Dedifferentiated amniotic fluid mesenchymal stem cell (primary cell): ENCODE results near the gene LGALS9.

ENCODE experiments used
- DNase-seq: peaks from one replicate; pipeline ENCODE4 v3.0.0-alpha.2; 2016; ENCODE audit errors: extremely low spot score

The LGALS9 gene

GRCh38 chr17:27603421-27603770, 27.6 kb upstream of the LGALS9 start:
- no peak for DNase-seq

- DNase-seq, result no peak
Observed at GRCh38 chr17:27603880-27604794, 26.9 kb upstream of the LGALS9 start.

- DNase-seq, result no peak
Observed at GRCh38 chr17:27605409-27605808, 25.6 kb upstream of the LGALS9 start.

DNA sequence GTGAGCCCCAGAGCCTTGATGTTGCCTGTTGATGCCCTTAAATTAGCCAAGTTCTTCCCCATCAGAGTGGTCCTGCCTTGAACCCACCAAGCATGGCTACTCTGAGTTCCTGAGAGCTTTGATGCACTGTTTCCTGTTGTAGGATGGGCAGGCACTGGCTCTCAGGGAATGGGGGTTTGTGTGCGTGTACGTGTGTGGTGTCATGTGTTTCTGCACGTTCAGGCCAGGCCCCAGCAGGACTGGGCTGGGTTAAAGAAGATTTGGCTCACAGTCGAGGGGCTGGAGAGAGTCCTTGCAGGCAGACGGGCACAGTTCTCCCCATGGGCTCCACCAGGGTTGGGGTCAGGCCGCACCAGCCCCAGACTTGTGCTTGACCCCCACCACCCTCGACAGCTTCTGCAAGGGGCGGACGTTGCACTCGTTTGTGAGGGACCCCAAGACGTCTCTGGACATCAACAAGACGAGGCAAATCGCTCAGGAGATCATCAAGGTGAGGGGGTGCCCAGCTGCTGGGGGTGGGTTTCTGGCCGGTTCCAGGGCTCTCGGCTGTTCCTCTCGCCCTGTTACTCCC, 23.4 kb upstream of the LGALS9 start:
- no peak for DNase-seq

DNA sequence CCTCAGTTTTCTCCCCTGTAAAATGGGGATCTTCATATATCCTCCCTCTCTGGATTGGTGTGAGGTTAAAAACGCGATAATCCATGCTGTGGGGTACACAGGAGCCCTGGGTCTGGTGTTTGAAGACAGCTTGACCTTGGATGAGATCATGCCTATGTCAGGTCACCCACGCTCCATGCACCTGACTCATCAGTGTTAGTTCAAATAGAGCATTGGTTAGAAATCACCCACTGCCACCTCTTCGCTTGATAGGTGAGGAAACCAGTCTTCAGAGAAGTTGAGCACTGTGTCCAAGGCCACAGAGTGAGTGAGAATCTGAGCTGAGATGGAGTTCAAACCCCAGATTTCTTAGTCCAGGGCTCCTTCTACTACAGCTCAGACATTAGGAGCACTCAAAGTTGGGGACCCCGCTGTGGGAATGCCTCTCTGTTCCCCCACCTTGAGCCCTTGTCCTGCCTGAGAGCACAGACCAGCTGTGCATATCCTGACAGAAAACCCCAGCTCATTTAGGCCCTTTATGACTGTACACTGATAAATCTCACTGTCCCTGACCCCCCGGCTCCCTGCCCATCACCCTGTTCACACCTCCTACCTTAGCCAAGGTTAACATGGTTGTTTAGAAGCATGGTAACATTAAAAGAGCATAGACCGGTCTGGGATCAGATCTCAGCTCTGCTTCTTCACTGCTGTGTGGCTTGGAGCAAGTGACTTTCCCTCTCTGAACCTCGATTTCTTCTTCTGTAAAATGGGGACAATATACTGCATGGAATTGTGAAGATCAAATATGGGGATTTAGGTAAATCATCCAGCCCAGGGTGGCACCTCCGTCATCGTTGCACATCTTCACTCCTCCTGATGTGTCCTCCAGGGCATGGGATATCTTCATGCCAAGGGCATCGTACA, 22.4 kb upstream of the LGALS9 start:
- no peak for DNase-seq

- no peak for DNase-seq
Observed at GRCh38 chr17:27609611-27610303, 21.2 kb upstream of the LGALS9 start.

GRCh38 chr17:27610304-27610677, 20.7 kb upstream of the LGALS9 start:
- no peak for DNase-seq

DNA sequence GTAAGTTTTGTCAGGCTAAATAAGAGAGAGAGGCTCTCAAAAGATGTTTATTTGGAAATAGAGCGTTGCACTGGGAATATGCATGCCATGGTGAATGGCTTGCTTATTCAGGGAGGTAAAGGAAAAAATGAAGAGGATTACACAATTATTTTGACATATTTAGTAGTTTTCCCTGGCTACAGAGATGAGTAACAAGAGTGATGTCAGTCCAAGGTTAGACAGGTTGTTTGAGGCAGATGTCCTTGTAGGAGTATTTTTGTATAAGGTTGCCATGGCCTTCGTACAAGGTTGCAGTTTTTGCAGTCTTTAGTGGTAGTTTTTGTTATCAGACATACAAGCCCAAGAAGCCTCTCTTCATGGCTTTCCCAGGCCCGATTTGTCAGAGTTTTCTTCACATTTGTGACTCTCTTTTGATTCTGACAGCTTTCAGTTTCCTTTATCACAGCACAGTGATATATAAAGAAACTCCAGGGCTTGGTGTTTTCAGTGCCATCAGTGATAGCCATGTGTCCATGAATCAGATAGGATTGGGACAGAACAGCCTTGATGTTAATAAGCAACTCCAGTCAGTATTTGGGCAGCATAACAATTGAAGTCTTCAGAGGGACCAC, 18.7 kb upstream of the LGALS9 start:
- no peak for DNase-seq

DNA sequence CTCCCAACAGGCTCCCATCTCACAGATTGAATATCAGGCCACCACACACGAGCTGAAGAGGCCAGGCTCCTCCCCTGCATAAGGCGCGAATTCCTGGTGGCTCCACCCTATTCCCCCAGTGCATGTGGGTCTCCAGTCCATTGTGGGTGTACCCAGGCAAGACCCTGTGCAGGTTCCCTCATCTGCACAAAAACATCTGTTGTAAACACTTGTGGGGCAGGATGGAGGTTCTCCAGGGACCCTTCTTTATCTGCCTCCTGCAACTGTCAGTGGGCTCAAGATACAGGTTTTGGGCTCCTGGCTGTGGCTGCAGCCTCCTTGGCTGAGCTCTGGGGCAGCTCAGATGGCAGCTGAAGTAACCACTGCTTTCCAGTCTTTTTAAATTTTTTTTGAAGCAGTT, 17.6 kb upstream of the LGALS9 start:
- DNase-seq, result no peak

- DNase-seq, result no peak
Observed at GRCh38 chr17:27615121-27615520, 15.9 kb upstream of the LGALS9 start.

DNA sequence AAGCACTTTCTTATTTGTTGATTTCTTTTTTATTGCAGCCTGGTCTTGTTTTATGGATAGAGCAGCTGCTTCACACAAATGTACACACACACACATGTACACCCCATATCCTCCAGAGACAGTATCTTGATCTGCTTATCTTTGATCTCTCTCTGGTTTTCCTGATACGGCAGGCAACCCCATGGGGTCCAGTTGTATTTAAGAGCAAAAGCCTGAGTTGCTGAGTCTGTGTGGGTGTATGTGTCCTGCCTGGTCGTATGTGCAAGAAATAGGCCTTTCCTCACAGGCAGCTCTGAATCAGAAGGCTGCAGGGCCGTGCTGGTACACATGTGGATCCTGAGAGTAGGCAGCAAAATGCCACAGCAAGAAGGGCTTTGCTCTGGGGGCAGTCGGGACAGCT, 14.6 kb upstream of the LGALS9 start:
- no peak for DNase-seq

- DNase-seq, result no peak
Observed at GRCh38 chr17:27618417-27618816, 12.6 kb upstream of the LGALS9 start.

- DNase-seq, result no peak
Observed at GRCh38 chr17:27620721-27621120, 10.3 kb upstream of the LGALS9 start.

DNA sequence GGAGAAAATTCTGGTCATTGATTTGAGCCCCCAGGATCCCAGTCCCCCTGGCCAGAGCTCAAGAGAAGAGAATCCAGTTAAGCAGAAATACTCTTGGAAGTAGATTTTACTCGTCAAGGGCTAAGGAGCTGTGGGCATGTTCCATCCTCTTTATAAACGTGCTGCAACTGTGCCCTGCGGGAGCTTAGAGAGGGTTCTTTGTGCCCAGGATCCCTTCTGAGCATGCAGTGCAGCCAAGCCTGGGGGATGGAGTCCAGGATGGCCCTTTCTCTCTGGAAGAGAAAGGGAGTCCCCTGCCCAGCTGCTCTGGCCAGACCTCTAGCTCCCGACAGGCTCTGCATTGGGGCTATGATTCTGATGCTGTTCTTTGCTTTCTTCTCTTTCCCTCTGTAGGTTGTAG, 9.5 kb upstream of the LGALS9 start:
- no peak for DNase-seq

- DNase-seq, result no peak
Observed at GRCh38 chr17:27621942-27622559, 8.9 kb upstream of the LGALS9 start.

DNA sequence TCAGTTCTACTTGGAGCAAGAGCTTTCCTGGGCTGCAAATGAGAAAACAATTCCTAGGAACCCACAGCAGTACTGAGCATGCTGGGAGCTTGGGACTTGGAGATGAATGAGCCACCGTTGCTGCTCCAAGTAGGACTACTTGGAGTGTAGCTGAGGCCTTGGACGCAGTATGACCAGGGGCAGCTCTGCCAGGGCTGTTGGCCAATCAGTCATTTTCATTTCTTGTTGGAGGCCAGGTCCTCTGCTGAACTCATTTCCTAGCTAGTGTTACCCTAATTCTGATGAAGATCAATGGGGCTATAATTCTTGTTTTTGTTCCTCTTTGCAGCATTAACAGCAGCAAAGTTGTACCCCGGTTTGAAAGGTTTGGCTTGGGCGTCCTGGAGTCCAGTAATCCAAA, 8.0 kb upstream of the LGALS9 start:
- DNase-seq, result no peak

- DNase-seq, result no peak
Observed at GRCh38 chr17:27623614-27624013, 7.4 kb upstream of the LGALS9 start.

DNA sequence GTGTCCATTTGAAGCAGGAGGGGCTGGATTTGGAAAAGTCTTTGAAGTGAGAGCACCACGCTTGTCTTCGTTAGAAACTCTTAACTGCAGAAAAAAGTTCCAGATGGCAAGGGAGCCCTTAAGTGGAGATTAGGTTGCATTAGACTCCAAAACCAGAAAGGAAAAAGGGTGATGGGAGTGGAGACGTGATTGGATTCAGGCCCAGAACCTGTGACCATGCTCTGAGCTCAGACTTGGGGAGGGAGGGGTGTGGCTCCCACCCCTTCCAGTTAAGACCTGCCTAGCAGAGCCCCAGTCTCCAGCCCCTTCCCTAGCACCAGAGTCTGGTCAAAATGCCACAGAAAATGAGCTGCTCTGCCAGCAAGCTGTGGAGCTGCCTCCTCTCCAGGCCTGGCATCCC, 6.4 kb upstream of the LGALS9 start:
- DNase-seq, result no peak

GRCh38 chr17:27625856-27626255, 5.1 kb upstream of the LGALS9 start:
- DNase-seq, result no peak

DNA sequence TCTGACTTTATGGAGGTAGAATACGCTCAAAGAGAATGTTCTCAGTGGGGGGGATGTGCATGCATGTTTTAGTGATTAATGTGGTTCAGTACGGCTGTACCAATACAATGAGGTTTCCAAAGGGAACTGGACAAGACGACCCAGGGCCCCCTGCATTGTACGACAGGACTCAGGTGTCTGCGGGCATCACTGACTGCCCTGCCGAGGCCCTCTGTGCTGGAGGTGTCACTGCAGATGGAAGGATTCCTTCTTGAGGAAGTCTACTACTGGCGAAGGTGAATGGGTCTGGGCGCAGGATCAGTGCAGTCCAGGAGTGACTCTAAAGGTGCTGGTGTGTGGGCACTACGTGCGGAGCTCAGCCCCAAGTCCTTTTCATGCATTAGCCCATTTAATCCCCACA, 3.5 kb upstream of the LGALS9 start:
- no peak for DNase-seq

- DNase-seq, result no peak
Observed at GRCh38 chr17:27628376-27628775, 2.6 kb upstream of the LGALS9 start.
